Endodermal cell (in vitro differentiated cells): Measurements from ENCODE around the gene PACSIN2. TPM values are rescaled to one million over a fixed set of nuclear protein-coding genes. Genes with fewer than 3 reads are reported as not detected.
"Not testable (repeated sequence)": the region's sequence is repeated elsewhere in the genome, so short reads cannot be mapped to it uniquely, and the experiment has no call there.

Experiments used
- DNase-seq: peaks from one replicate; pipeline ENCODE4 v3.0.0-alpha.2; 2017
- H3K27ac ChIP-seq: 2 replicates; pipeline ENCODE4 v1.5.1; 2013; ENCODE audit warnings: mild to moderate bottlenecking, low read depth, low read length, moderate library complexity
- H3K27me3 ChIP-seq: 2 replicates; pipeline ENCODE4 v1.6.1; 2013; ENCODE audit warnings: mild to moderate bottlenecking, low read length, moderate library complexity; ENCODE audit not compliant: insufficient read depth, control insufficient read depth, poor library complexity, severe bottlenecking
- H3K36me3 ChIP-seq: 2 replicates; pipeline ENCODE4 v1.7.0; 2013; ENCODE audit warnings: mild to moderate bottlenecking, low read length, moderate library complexity; ENCODE audit not compliant: control insufficient read depth, insufficient read depth
- H3K4me1 ChIP-seq: one replicate; pipeline ENCODE4 v1.7.0; 2013; ENCODE audit warnings: low read length; ENCODE audit not compliant: control insufficient read depth, insufficient read depth
- H3K4me3 ChIP-seq: 2 replicates; pipeline ENCODE4 v1.5.1; 2013; ENCODE audit warnings: mild to moderate bottlenecking, low read length, moderate library complexity
- H3K9ac ChIP-seq: 2 replicates; pipeline ENCODE4 v1.6.1; 2013; ENCODE audit warnings: mild to moderate bottlenecking, low read length, moderate library complexity; ENCODE audit not compliant: poor library complexity, severe bottlenecking; ENCODE audit errors: extremely low read depth
- H3K9me3 ChIP-seq: 2 replicates; pipeline ENCODE4 v1.6.1; 2013; ENCODE audit warnings: mild to moderate bottlenecking, low read length, moderate library complexity; ENCODE audit not compliant: control insufficient read depth
- H3K27ac Mint-ChIP-seq: 2 replicates; pipeline ENCODE4 v1.8.0; 2020; ENCODE audit warnings: mixed read lengths
- H3K27me3 Mint-ChIP-seq: 2 replicates; pipeline ENCODE4 v1.8.0; 2021; ENCODE audit warnings: mild to moderate bottlenecking, mixed read lengths; ENCODE audit not compliant: insufficient read depth
- H3K36me3 Mint-ChIP-seq: 2 replicates; pipeline ENCODE4 v1.8.0; 2020; ENCODE audit warnings: low read depth, mixed read lengths
- H3K4me1 Mint-ChIP-seq: 2 replicates; pipeline ENCODE4 v1.8.0; 2020; ENCODE audit warnings: mixed read lengths
- H3K4me3 Mint-ChIP-seq: 2 replicates; pipeline ENCODE4 v1.8.0; 2020; ENCODE audit warnings: mild to moderate bottlenecking, moderate library complexity, mixed read lengths
- H3K9me3 Mint-ChIP-seq: 2 replicates; pipeline ENCODE4 v1.8.0; 2020; ENCODE audit warnings: mild to moderate bottlenecking, mixed read lengths
- WGBS, 2 experiments: methylation state at CpG; one replicate each; pipeline versions ENCODE4 v1.1.5 to v1.1.7; 2013; ENCODE audit warnings: missing lambda C conversion rate in 2 of 2, mixed read lengths in 1 of 2; ENCODE audit not compliant: insufficient coverage in 1 of 2, insufficient read length in 1 of 2; 5-methylcytosine and 5-hydroxymethylcytosine counted together
- total RNA-seq, 2 donors: library from RNA; stranded (reverse); fragmentation: NEBNext Ultra II Directional in 1 of 2; extraction: Animal tissue kit (Norgen Biotek cat#: 25700) in 1 of 2; gene quantifications; 2 replicates in 1 of 2; 3 replicates in 1 of 2; pipeline ENCODE4 v1.2.1, GENCODE V29; 2021
- TF ChIP-seq, protein P1 (sequence below): fragments of 200-600 bp; sonication (generic); conservative IDR thresholded peaks from 2 replicates; pipeline ENCODE4 v1.5.0; 2021; ENCODE audit warnings: antibody characterized with exemption, mild to moderate bottlenecking

The PACSIN2 gene
- total RNA-seq, 2 donors from 2014 or later = 60.7 to 61.4 TPM

GRCh38 chr22:42938976-42939375, 76.0 kb downstream of the PACSIN2 start:
- Mint-ChIP-seq H3K36me3 (peaks cover 10% of the 10 kb centered on the region), H3K4me3 (no peak overlapping the region), H3K9me3 (no peaks in the 10 kb centered on the region), H3K27me3 (no peaks in the 10 kb centered on the region), H3K4me1 (peaks cover 44% of the 10 kb centered on the region), H3K27ac (peak overlapping the region; percentile 88)
- Histone ChIP-seq H3K9ac (no peak overlapping the region), H3K4me1 (peaks cover 20% of the 10 kb centered on the region), H3K4me3 (no peak overlapping the region), H3K27me3 (no peaks in the 10 kb centered on the region), H3K9me3 (no peaks in the 10 kb centered on the region), H3K27ac (no peak overlapping the region), H3K36me3 (no peaks in the 10 kb centered on the region)
- DNase-seq = peak; percentile 28
- TF ChIP-seq, protein P1, sequence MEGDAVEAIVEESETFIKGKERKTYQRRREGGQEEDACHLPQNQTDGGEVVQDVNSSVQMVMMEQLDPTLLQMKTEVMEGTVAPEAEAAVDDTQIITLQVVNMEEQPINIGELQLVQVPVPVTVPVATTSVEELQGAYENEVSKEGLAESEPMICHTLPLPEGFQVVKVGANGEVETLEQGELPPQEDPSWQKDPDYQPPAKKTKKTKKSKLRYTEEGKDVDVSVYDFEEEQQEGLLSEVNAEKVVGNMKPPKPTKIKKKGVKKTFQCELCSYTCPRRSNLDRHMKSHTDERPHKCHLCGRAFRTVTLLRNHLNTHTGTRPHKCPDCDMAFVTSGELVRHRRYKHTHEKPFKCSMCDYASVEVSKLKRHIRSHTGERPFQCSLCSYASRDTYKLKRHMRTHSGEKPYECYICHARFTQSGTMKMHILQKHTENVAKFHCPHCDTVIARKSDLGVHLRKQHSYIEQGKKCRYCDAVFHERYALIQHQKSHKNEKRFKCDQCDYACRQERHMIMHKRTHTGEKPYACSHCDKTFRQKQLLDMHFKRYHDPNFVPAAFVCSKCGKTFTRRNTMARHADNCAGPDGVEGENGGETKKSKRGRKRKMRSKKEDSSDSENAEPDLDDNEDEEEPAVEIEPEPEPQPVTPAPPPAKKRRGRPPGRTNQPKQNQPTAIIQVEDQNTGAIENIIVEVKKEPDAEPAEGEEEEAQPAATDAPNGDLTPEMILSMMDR = no peak
- 93 to 96% methylated on average over 5 of the region's 5 CpGs for WGBS, 2 experiments

DNA sequence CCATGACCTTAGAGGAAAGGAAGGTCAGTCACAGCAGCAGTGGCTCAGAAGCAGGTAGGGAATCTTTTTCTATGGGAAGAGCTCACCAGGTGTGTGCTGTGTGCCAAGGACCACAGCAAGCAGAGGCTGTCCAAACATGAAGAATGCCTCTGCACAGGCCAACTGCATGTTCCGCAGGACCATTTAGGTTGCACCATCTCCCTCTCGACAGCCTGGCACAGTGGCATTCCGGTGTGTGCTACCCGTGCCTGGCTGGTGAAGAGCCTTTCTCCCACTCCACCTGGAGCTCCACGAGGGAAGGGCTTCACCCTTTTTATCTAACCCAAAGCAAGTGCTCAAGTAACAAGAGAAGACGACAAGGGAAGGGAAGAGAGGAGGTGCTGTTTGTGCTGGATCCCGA, 76.5 kb downstream of the PACSIN2 start:
- H3K4me1 Mint-ChIP-seq = peaks cover 48% of the 10 kb centered on the region
- no peak overlapping the region for H3K4me3 ChIP-seq
- peak overlapping the region; percentile 7 for H3K27ac Mint-ChIP-seq
- no peak overlapping the region for H3K27ac ChIP-seq
- peak; percentile 41 for DNase-seq
- no peaks in the 10 kb centered on the region for H3K27me3 Mint-ChIP-seq
- peaks cover 10% of the 10 kb centered on the region for H3K36me3 Mint-ChIP-seq
- no peak overlapping the region for H3K9ac ChIP-seq
- WGBS, 2 experiments = 88 to 93% methylated on average over 4 to 7 of the region's 7 CpGs
- no peaks in the 10 kb centered on the region for H3K9me3 Mint-ChIP-seq
- no peaks in the 10 kb centered on the region for H3K9me3 ChIP-seq
- H3K36me3 ChIP-seq = no peaks in the 10 kb centered on the region
- peaks cover 20% of the 10 kb centered on the region for H3K4me1 ChIP-seq
- H3K27me3 ChIP-seq = no peaks in the 10 kb centered on the region
- no peak overlapping the region for H3K4me3 Mint-ChIP-seq
- TF ChIP-seq, protein P1 = no peak

- H3K4me1 ChIP-seq = peaks cover 20% of the 10 kb centered on the region
- H3K27me3 ChIP-seq = no peaks in the 10 kb centered on the region
- TF ChIP-seq, protein P1 = no peak
- no peaks in the 10 kb centered on the region for H3K9me3 ChIP-seq
- no peak overlapping the region for H3K4me3 ChIP-seq
- 82 to 92% methylated on average over 10 to 12 of the region's 12 CpGs for WGBS, 2 experiments
- no peaks in the 10 kb centered on the region for H3K9me3 Mint-ChIP-seq
- H3K27me3 Mint-ChIP-seq = no peaks in the 10 kb centered on the region
- H3K36me3 Mint-ChIP-seq = peaks cover 10% of the 10 kb centered on the region
- H3K4me1 Mint-ChIP-seq = peaks cover 51% of the 10 kb centered on the region
- no peak overlapping the region for H3K27ac Mint-ChIP-seq
- H3K4me3 Mint-ChIP-seq = no peak overlapping the region
- H3K27ac ChIP-seq = no peak overlapping the region
- DNase-seq = peak; percentile 38
- no peaks in the 10 kb centered on the region for H3K36me3 ChIP-seq
- no peak overlapping the region for H3K9ac ChIP-seq
Measured at GRCh38 chr22:42937164-42937843, 77.6 kb downstream of the PACSIN2 start.

- not testable (repeated sequence) for H3K9me3 Mint-ChIP-seq, H3K27ac ChIP-seq, H3K4me3 ChIP-seq, H3K27ac Mint-ChIP-seq, H3K36me3 ChIP-seq, H3K36me3 Mint-ChIP-seq, DNase-seq, H3K27me3 Mint-ChIP-seq, H3K9ac ChIP-seq, H3K9me3 ChIP-seq, H3K4me3 Mint-ChIP-seq, H3K27me3 ChIP-seq
- H3K4me1 ChIP-seq = peaks cover 20% of the 10 kb centered on the region
- H3K4me1 Mint-ChIP-seq = peaks cover 51% of the 10 kb centered on the region
- 98 to 100% methylated on average over 5 to 6 of the region's 6 CpGs for WGBS, 2 experiments
Measured at GRCh38 chr22:42936680-42937079, 78.3 kb downstream of the PACSIN2 start.
